T-helper 1 cell (primary cell): ENCODE data around the gene DTYMK.
A peak's percentile ranks its signal among the peaks of the same experiment; 100 is the strongest.

Experiments
- DNase-seq, 5 donors: peaks; one replicate each; pipeline ENCODE4 v3.0.0-alpha.2; 2012 to 2020

The DTYMK gene

GRCh38 chr2:241703032-241703604 is 16.5 kb upstream of the DTYMK start:
- no peak for DNase-seq

- peak; percentile 78 to 84 (median 82) for DNase-seq
These were observed 15.8 kb upstream of the DTYMK start for GRCh38 chr2:241702155-241703031.

- DNase-seq: peak; percentile 92 to 96 (median 93)
These were observed 15.0 kb upstream of the DTYMK start, which contains the start of gene ING5 for GRCh38 chr2:241701399-241702154. Gene ING5 (plus strand): TSS chr2:241702039. CDS start chr2:241702066, 27 bp downstream.

- DNase-seq: no peak
These were observed 14.5 kb upstream of the DTYMK start for GRCh38 chr2:241701149-241701398.

- DNase-seq: no peak
These were observed 9.0 kb upstream of the DTYMK start for GRCh38 chr2:241695651-241696050.

- no peak for DNase-seq
These were observed 5.8 kb upstream of the DTYMK start for GRCh38 chr2:241692448-241692847.

- no peak for DNase-seq
These were observed 3.6 kb upstream of the DTYMK start for GRCh38 chr2:241690202-241690717.

GRCh38 chr2:241689306-241689705 is 2.7 kb upstream of the DTYMK start:
- no peak for DNase-seq

GRCh38 chr2:241686324-241686649 is 328 bp downstream of the DTYMK start:
- peak in 1 of 5 donors; percentile 28 for DNase-seq

GRCh38 chr2:241680827-241681599 is 5.6 kb downstream of the DTYMK start:
- no peak for DNase-seq

GRCh38 chr2:241680044-241680443 is 6.6 kb downstream of the DTYMK start:
- no peak for DNase-seq

- no peak for DNase-seq
These were observed 7.7 kb downstream of the DTYMK start for GRCh38 chr2:241678784-241679540.

GRCh38 chr2:241678307-241678706 is 8.3 kb downstream of the DTYMK start:
- DNase-seq: no peak

- DNase-seq: no peak
These were observed 9.2 kb downstream of the DTYMK start for GRCh38 chr2:241677392-241677791.

GRCh38 chr2:241676665-241677064 is 9.9 kb downstream of the DTYMK start:
- no peak for DNase-seq

- no peak for DNase-seq
These were observed 10.7 kb downstream of the DTYMK start for GRCh38 chr2:241675885-241676284.

- DNase-seq: no peak
These were observed 12.6 kb downstream of the DTYMK start for GRCh38 chr2:241673797-241674725.

- DNase-seq: no peak
These were observed 13.4 kb downstream of the DTYMK start for GRCh38 chr2:241673189-241673663.

GRCh38 chr2:241672243-241673188 is 14.1 kb downstream of the DTYMK start:
- DNase-seq: no peak
